Measurements from ENCODE around the gene RABEP2. TPM values are rescaled to one million over a fixed set of nuclear protein-coding genes. Genes with fewer than 3 reads are reported as not detected.

Gene RABEP2
- total and polyA plus RNA-seq, 2 donors (not counting 1 experiment from before 2014, with no cell fraction given), result 5.9 to 22.6 TPM

- H3K9ac ChIP-seq (ENCODE audit: insufficient read depth, low read length), result no peak overlapping the region
- no peaks in the 10 kb centered on the region for H3K79me2 ChIP-seq (ENCODE audit: control insufficient read depth, insufficient read depth, low read length)
- no peaks in the 10 kb centered on the region for H3K9me3 ChIP-seq (ENCODE audit: control insufficient read depth, insufficient read depth, low read depth, low read length)
- no peak overlapping the region for H2AFZ ChIP-seq (ENCODE audit: low read length)
- TF ChIP-seq EZH2 (IDR thresholded peaks at IDR 0.05; ENCODE audit: low read length, missing control alignments) (no peak), CTCF (conservative IDR thresholded peaks at IDR 0.05 in 1 of 2, IDR thresholded peaks at IDR 0.05 in 1 of 2; ENCODE audit: low read depth in 1 of 2, low read length in 2 of 2) (no peak)
- H3K4me3 ChIP-seq (replicated peaks in 1 of 4; ENCODE audit: control extremely low read depth in 1 of 4, insufficient read depth in 1 of 4, low read depth in 3 of 4, low read length in 4 of 4), result no peak overlapping the region
- H3K27ac ChIP-seq (ENCODE audit: insufficient read depth, low read length), result no peak overlapping the region
- H4K20me1 ChIP-seq (ENCODE audit: control insufficient read depth, extremely low read depth, insufficient read depth, low read length), result no peaks in the 10 kb centered on the region
- H3K4me1 ChIP-seq (ENCODE audit: control insufficient read depth, extremely low read depth, insufficient read depth, low read length), result no peaks in the 10 kb centered on the region
- no peaks in the 10 kb centered on the region for H3K27me3 ChIP-seq (ENCODE audit: control insufficient read depth, insufficient read depth, low read length)
- no peak overlapping the region for H3K4me2 ChIP-seq (ENCODE audit: extremely low read depth, insufficient read depth, low read length)
- H3K36me3 ChIP-seq (ENCODE audit: control insufficient read depth, insufficient read depth, low read length), result peaks cover 3% of the 10 kb centered on the region
- no peak for DNase-seq (ENCODE audit: low read depth in 2 of 2)
These were observed 1.8 kb downstream of the RABEP2 start for GRCh38 chr16:28923231-28923587.

GRCh38 chr16:28918698-28919097 is 6.3 kb downstream of the RABEP2 start:
- H3K9me3 ChIP-seq (ENCODE audit: control insufficient read depth, insufficient read depth, low read depth, low read length), result no peaks in the 10 kb centered on the region
- H3K36me3 ChIP-seq (ENCODE audit: control insufficient read depth, insufficient read depth, low read length), result peaks cover 3% of the 10 kb centered on the region
- H2AFZ ChIP-seq (ENCODE audit: low read length), result no peak overlapping the region
- H3K4me2 ChIP-seq (ENCODE audit: extremely low read depth, insufficient read depth, low read length), result no peak overlapping the region
- DNase-seq (ENCODE audit: low read depth in 2 of 2), result no peak
- H3K27me3 ChIP-seq (ENCODE audit: control insufficient read depth, insufficient read depth, low read length), result no peaks in the 10 kb centered on the region
- H3K4me3 ChIP-seq (replicated peaks in 1 of 4; ENCODE audit: control extremely low read depth in 1 of 4, insufficient read depth in 1 of 4, low read depth in 3 of 4, low read length in 4 of 4), result no peak overlapping the region
- no peak for TF ChIP-seq EZH2 (IDR thresholded peaks at IDR 0.05; ENCODE audit: low read length, missing control alignments)
- TF ChIP-seq CTCF (conservative IDR thresholded peaks at IDR 0.05 in 1 of 2, IDR thresholded peaks at IDR 0.05 in 1 of 2; ENCODE audit: low read depth in 1 of 2, low read length in 2 of 2), result no peak
- no peaks in the 10 kb centered on the region for H4K20me1 ChIP-seq (ENCODE audit: control insufficient read depth, extremely low read depth, insufficient read depth, low read length)
- no peaks in the 10 kb centered on the region for H3K4me1 ChIP-seq (ENCODE audit: control insufficient read depth, extremely low read depth, insufficient read depth, low read length)
- H3K27ac ChIP-seq (ENCODE audit: insufficient read depth, low read length), result no peak overlapping the region
- H3K79me2 ChIP-seq (ENCODE audit: control insufficient read depth, insufficient read depth, low read length), result no peaks in the 10 kb centered on the region
- H3K9ac ChIP-seq (ENCODE audit: insufficient read depth, low read length), result no peak overlapping the region

- Histone ChIP-seq H3K9ac (ENCODE audit: insufficient read depth, low read length) (no peak overlapping the region), H3K4me2 (ENCODE audit: extremely low read depth, insufficient read depth, low read length) (no peak overlapping the region), H3K27me3 (ENCODE audit: control insufficient read depth, insufficient read depth, low read length) (no peaks in the 10 kb centered on the region), H3K9me3 (ENCODE audit: control insufficient read depth, insufficient read depth, low read depth, low read length) (no peaks in the 10 kb centered on the region), H4K20me1 (ENCODE audit: control insufficient read depth, extremely low read depth, insufficient read depth, low read length) (no peaks in the 10 kb centered on the region), H3K27ac (ENCODE audit: insufficient read depth, low read length) (no peak overlapping the region), H3K36me3 (ENCODE audit: control insufficient read depth, insufficient read depth, low read length) (peaks cover 3% of the 10 kb centered on the region), H3K79me2 (ENCODE audit: control insufficient read depth, insufficient read depth, low read length) (no peaks in the 10 kb centered on the region), H3K4me3 (replicated peaks in 1 of 4; ENCODE audit: control extremely low read depth in 1 of 4, insufficient read depth in 1 of 4, low read depth in 3 of 4, low read length in 4 of 4) (no peak overlapping the region), H3K4me1 (ENCODE audit: control insufficient read depth, extremely low read depth, insufficient read depth, low read length) (no peaks in the 10 kb centered on the region), H2AFZ (ENCODE audit: low read length) (no peak overlapping the region)
- TF ChIP-seq EZH2 (IDR thresholded peaks at IDR 0.05; ENCODE audit: low read length, missing control alignments), result no peak
- TF ChIP-seq CTCF (conservative IDR thresholded peaks at IDR 0.05 in 1 of 2, IDR thresholded peaks at IDR 0.05 in 1 of 2; ENCODE audit: low read depth in 1 of 2, low read length in 2 of 2), result no peak
- DNase-seq (ENCODE audit: low read depth in 2 of 2), result no peak
These were observed 7.9 kb downstream of the RABEP2 start for GRCh38 chr16:28917095-28917494.
